Measurements from ENCODE around the gene NEDD8. TPM values are rescaled to one million over a fixed set of nuclear protein-coding genes. Genes with fewer than 3 reads are reported as not detected.
"Not testable (repeated sequence)": the region's sequence is repeated elsewhere in the genome, so short reads cannot be mapped to it uniquely, and the experiment has no call there.

NEDD8 gene
- total RNA-seq, 4 donors from 2014 or later = 42.2 to 113 (median 69.9) TPM

DNA sequence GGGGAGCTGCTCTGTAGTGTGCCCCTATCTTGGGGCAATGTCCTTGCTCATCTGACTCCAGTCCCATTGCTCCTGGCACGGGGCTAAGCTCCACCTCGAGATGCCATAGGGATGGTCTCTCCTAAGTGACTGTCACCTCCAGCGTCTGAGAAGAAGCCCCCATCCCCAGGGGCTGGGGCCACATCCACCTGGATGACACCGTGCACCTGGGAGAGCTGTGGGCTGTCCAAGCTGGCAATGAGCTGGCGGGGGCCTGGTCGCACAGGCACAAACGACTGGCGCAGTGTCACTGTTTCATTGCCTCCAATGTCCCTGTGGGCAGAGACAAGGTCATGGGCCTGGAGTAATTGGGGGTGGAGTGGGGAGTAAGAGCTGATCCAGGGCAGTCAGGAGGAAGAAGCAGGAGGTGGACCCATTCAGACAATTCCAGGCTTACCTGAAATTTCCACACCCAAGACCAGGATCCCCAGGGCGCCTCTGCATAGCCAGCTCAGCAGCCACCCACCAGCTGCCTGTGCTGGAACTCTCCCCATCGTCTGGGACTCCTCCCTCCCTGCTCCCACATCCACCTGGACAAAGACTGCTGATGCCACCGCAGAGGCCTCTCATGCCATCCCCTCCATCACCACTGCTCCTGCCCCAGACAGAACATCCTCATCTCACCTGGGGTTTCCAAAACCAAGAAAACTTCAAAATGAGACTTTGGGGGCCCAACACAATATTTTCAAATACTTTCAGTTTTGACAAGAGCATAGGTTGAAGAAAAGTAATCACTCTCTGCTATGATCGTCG, 17.3 kb upstream of the NEDD8 start:
- no peaks in the 10 kb centered on the region for H3K36me3 ChIP-seq
- in situ Hi-C loops (cut with MboI; ENCODE audit: low pct_ligation_motif_present in 1 of 4, low pct_unique_long_range_greater_than_20kb in 1 of 4, low sequenced_read_pairs in 3 of 4) = loop anchor here (5.0 to 25.0 kb wide), 3 partner anchors 43 to 188 kb away; partner anchors contain the start of genes CBLN3 (in 3 of the 4), KHNYN (in 3 of the 4) and SDR39U1 (in 3 of the 4)
- intact Hi-C loops (cut with DNase I; ENCODE audit: low total_unique reads) = no loop called here
- WGBS, 2 donors (ENCODE audit: low coverage in 1 of 2) = 67% methylated on average over 9 of the region's 13 CpGs; no CpG with 5 or more reads in 1 of the 2 donors
- no peak overlapping the region for H3K27ac ChIP-seq
- no peaks in the 10 kb centered on the region for H3K4me1 ChIP-seq
- H3K4me3 ChIP-seq = no peak overlapping the region
- H3K9me3 ChIP-seq = no peaks in the 10 kb centered on the region
- DNase-seq = peak; percentile 3
- TF ChIP-seq POLR2A (IDR thresholded peaks at IDR 0.05) (no peak), POLR2AphosphoS5 (IDR thresholded peaks at IDR 0.05) (no peak), EP300 (IDR thresholded peaks at IDR 0.05; ENCODE audit: low read depth) (no peak)
- TF ChIP-seq, protein P1, sequence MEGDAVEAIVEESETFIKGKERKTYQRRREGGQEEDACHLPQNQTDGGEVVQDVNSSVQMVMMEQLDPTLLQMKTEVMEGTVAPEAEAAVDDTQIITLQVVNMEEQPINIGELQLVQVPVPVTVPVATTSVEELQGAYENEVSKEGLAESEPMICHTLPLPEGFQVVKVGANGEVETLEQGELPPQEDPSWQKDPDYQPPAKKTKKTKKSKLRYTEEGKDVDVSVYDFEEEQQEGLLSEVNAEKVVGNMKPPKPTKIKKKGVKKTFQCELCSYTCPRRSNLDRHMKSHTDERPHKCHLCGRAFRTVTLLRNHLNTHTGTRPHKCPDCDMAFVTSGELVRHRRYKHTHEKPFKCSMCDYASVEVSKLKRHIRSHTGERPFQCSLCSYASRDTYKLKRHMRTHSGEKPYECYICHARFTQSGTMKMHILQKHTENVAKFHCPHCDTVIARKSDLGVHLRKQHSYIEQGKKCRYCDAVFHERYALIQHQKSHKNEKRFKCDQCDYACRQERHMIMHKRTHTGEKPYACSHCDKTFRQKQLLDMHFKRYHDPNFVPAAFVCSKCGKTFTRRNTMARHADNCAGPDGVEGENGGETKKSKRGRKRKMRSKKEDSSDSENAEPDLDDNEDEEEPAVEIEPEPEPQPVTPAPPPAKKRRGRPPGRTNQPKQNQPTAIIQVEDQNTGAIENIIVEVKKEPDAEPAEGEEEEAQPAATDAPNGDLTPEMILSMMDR (IDR thresholded peaks at IDR 0.05) = no peak
- no peaks in the 10 kb centered on the region for H3K27me3 ChIP-seq

DNA sequence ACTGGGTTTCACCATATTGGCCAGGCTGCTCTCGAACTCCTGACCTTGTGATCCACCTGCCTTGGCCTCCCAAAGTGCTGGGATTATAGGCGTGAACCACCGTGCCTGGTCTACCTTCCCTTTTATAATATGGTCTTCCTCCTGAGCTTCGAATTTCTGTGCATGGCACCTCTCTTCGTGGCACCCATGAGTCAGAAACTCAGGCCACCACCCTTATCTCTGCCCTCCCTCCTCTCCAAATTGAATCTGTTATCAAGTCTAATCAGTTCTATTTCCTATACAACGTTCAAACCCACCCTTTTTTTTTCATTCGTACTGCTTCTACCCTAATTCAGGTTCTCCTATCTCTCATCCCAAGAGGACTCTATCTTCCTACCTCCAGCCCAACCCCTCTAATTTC, 15.3 kb upstream of the NEDD8 start:
- in situ Hi-C loops (cut with MboI; ENCODE audit: low pct_ligation_motif_present in 1 of 4, low pct_unique_long_range_greater_than_20kb in 1 of 4, low sequenced_read_pairs in 3 of 4) = loop anchor here (5.0 to 25.0 kb wide), 3 partner anchors 45 to 190 kb away; partner anchors contain the start of genes CBLN3 (in 3 of the 4), KHNYN (in 3 of the 4) and SDR39U1 (in 3 of the 4)
- peaks cover 4 to 8% (median 6%) of the 10 kb centered on the region in 4 donors for H3K4me1 ChIP-seq
- no peaks in the 10 kb centered on the region for H3K36me3 ChIP-seq
- intact Hi-C loops (cut with DNase I; ENCODE audit: low total_unique reads) = no loop called here
- DNase-seq = no peak
- WGBS, 2 donors (ENCODE audit: low coverage in 1 of 2) = 75% methylated on average over 7 of the region's 7 CpGs; no CpG with 5 or more reads in 1 of the 2 donors
- no peaks in the 10 kb centered on the region for H3K27me3 ChIP-seq
- TF ChIP-seq POLR2A (IDR thresholded peaks at IDR 0.05) (no peak), EP300 (IDR thresholded peaks at IDR 0.05; ENCODE audit: low read depth) (no peak), POLR2AphosphoS5 (IDR thresholded peaks at IDR 0.05) (no peak)
- TF ChIP-seq, protein P1 (IDR thresholded peaks at IDR 0.05) = no peak
- H3K27ac ChIP-seq = peak overlapping the region in 1 of 4 donors; percentile 42
- H3K4me3 ChIP-seq = no peak overlapping the region
- H3K9me3 ChIP-seq = no peaks in the 10 kb centered on the region

DNA sequence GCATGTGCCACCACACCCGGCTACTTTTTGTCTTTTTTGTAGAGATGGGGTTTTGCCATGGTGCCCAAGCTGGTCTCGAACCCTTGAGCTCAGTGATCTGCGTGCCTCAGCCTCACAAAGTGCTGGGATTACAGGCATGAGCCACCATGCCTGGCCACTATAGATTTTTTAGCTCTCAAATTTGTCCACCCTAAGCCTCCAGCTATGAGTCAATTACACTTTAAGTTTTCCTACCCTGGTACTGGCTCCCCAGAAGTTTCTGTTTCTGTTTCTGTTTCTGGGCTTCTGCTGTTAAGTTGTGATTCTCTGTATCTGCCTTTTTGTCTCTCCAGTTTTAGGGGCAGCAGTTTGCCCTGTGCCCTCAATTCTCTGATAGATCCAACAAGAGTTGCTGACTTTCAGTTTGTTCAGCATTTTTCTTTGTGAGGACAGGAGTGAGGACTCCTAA, 14.6 kb upstream of the NEDD8 start:
- TF ChIP-seq EP300 (IDR thresholded peaks at IDR 0.05; ENCODE audit: low read depth) (no peak), POLR2A (IDR thresholded peaks at IDR 0.05) (no peak), POLR2AphosphoS5 (IDR thresholded peaks at IDR 0.05) (no peak)
- TF ChIP-seq, protein P1 (IDR thresholded peaks at IDR 0.05) = no peak
- intact Hi-C loops (cut with DNase I; ENCODE audit: low total_unique reads) = no loop called here
- DNase-seq = peak; percentile 5
- H3K9me3 ChIP-seq = no peaks in the 10 kb centered on the region
- WGBS, 2 donors (ENCODE audit: low coverage in 1 of 2) = 75% methylated on average over 3 of the region's 3 CpGs; no CpG with 5 or more reads in 1 of the 2 donors
- no peak overlapping the region for H3K4me3 ChIP-seq
- H3K27me3 ChIP-seq = no peaks in the 10 kb centered on the region
- peak overlapping the region in 1 of 4 donors; percentile 42 for H3K27ac ChIP-seq
- H3K4me1 ChIP-seq = peaks cover 4 to 9% (median 8%) of the 10 kb centered on the region in 4 donors
- in situ Hi-C loops (cut with MboI; ENCODE audit: low pct_ligation_motif_present in 1 of 4, low pct_unique_long_range_greater_than_20kb in 1 of 4, low sequenced_read_pairs in 3 of 4) = loop anchor here (5.0 to 25.0 kb wide), 3 partner anchors 46 to 191 kb away; partner anchors contain the start of genes CBLN3 (in 3 of the 4), KHNYN (in 3 of the 4) and SDR39U1 (in 3 of the 4)
- H3K36me3 ChIP-seq = no peaks in the 10 kb centered on the region

DNA sequence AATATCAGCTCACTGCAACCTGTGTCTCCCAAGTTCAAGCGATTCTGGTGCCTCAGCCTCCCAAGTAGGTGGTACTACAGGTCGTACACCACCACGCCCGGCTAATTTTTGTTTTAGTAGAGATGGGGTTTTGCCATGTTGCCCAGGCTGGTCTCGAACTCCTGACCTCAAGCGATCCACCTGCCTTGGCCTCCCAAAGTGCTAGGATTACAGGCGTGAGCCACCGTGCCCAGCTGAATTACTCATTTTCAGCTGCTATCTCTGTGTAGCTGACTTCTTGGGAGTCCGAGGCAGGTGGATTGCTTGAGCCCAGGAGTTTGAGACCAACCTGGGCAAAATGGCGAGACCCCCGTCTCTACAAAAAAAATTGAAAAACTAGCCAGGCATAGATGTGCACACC, 13.2 kb upstream of the NEDD8 start:
- H3K9me3 ChIP-seq; H3K36me3 ChIP-seq; H3K27me3 ChIP-seq; H3K4me3 ChIP-seq; H3K27ac ChIP-seq; intact Hi-C loops (cut with DNase I; ENCODE audit: low total_unique reads): not testable (repeated sequence)
- peaks cover 17 to 24% (median 22%) of the 10 kb centered on the region in 4 donors for H3K4me1 ChIP-seq
- in situ Hi-C loops (cut with MboI; ENCODE audit: low pct_ligation_motif_present in 1 of 4, low pct_unique_long_range_greater_than_20kb in 1 of 4, low sequenced_read_pairs in 3 of 4) = loop anchor here (5.0 to 25.0 kb wide), 3 partner anchors 47 to 192 kb away; partner anchors contain the start of genes CBLN3 (in 3 of the 4), KHNYN (in 3 of the 4) and SDR39U1 (in 3 of the 4)
- WGBS, 2 donors (ENCODE audit: low coverage in 1 of 2) = 80 to 95% methylated on average over 1 to 11 of the region's 11 CpGs
- DNase-seq = peak; percentile 4

All from transverse colon (tissue), 4 donors.